GM23338 (cell line): ENCODE measurements around the gene CCDC68. TPM values are rescaled to one million over a fixed set of nuclear protein-coding genes. Genes with fewer than 3 reads are reported as not detected.

Source experiments
- ATAC-seq: fragments of 200-7000 bp; cut with Tn5 transposase; 3 replicates; pipeline ENCODE4 v1.9.1; 2020
- DNase-seq: peaks from one replicate; pipeline ENCODE4 v3.0.0-alpha.2; 2015; ENCODE audit warnings: low spot score
- H2AFZ ChIP-seq: fragments of 200-600 bp; sonication (generic); 2 replicates; pipeline ENCODE4 v1.8.0; 2016; ENCODE audit warnings: antibody characterized with exemption, mild to moderate bottlenecking, moderate library complexity
- H3F3A ChIP-seq: fragments of 200-600 bp; sonication (generic); replicated peaks from 2 replicates; pipeline ENCODE4 v1.8.0; 2017; ENCODE audit warnings: antibody characterized with exemption, mixed run types, low read depth
- H3K27ac ChIP-seq: fragments of 200-600 bp; sonication (generic); 2 replicates; pipeline ENCODE4 v1.6.1; 2016; ENCODE audit warnings: low read depth
- H3K27me3 ChIP-seq: fragments of 200-600 bp; sonication (generic); 2 replicates; pipeline ENCODE4 v1.8.0; 2016; ENCODE audit warnings: mild to moderate bottlenecking, mixed run types, moderate library complexity; ENCODE audit not compliant: insufficient read depth
- H3K36me3 ChIP-seq: fragments of 200-600 bp; sonication (generic); 2 replicates; pipeline ENCODE4 v1.8.0; 2016; ENCODE audit warnings: mild to moderate bottlenecking; ENCODE audit not compliant: insufficient read depth
- H3K4me1 ChIP-seq: fragments of 200-600 bp; sonication (generic); 2 replicates; pipeline ENCODE4 v1.8.0; 2016; ENCODE audit warnings: mild to moderate bottlenecking, moderate library complexity; ENCODE audit not compliant: insufficient read depth
- H3K4me2 ChIP-seq: fragments of 200-600 bp; sonication (generic); 2 replicates; pipeline ENCODE4 v1.7.1; 2017; ENCODE audit warnings: mixed run types
- H3K4me3 ChIP-seq: fragments of 200-600 bp; sonication (generic); 2 replicates; pipeline ENCODE4 v1.6.1; 2016; ENCODE audit warnings: mixed run types
- H3K79me2 ChIP-seq: fragments of 200-600 bp; sonication (generic); replicated peaks from 2 replicates; pipeline ENCODE4 v1.8.0; 2017; ENCODE audit warnings: mild to moderate bottlenecking; ENCODE audit not compliant: insufficient read depth
- H3K9me2 ChIP-seq: fragments of 200-600 bp; sonication (generic); 2 replicates; pipeline ENCODE4 v1.8.0; 2017; ENCODE audit not compliant: insufficient read depth
- H4K20me1 ChIP-seq: fragments of 200-600 bp; sonication (generic); replicated peaks from 2 replicates; pipeline ENCODE4 v1.8.0; 2017; ENCODE audit warnings: mild to moderate bottlenecking; ENCODE audit not compliant: insufficient read depth
- H3K27ac Mint-ChIP-seq: 2 replicates; pipeline ENCODE4 v1.8.0; 2020; ENCODE audit warnings: inconsistent platforms, mild to moderate bottlenecking, moderate library complexity, mixed read lengths
- H3K27me3 Mint-ChIP-seq: 3 replicates; pipeline ENCODE4 v1.8.0; 2022; ENCODE audit warnings: low read depth, mild to moderate bottlenecking, moderate library complexity, mixed read lengths, inconsistent platforms; ENCODE audit not compliant: insufficient read depth, poor library complexity
- H3K36me3 Mint-ChIP-seq: 3 replicates; pipeline ENCODE4 v1.8.0; 2021; ENCODE audit warnings: low read depth, mild to moderate bottlenecking, inconsistent platforms, moderate library complexity, mixed read lengths
- H3K4me1 Mint-ChIP-seq: 3 replicates; pipeline ENCODE4 v1.8.0; 2020; ENCODE audit warnings: mild to moderate bottlenecking, inconsistent platforms, mixed read lengths
- H3K4me3 Mint-ChIP-seq: 3 replicates; pipeline ENCODE4 v1.8.0; 2021; ENCODE audit warnings: moderate library complexity, mild to moderate bottlenecking, inconsistent platforms, mixed read lengths
- H3K9me3 Mint-ChIP-seq: 3 replicates; pipeline ENCODE4 v1.8.0; 2020; ENCODE audit warnings: moderate library complexity, mild to moderate bottlenecking, inconsistent platforms, mixed read lengths
- CREB1 ChIP-seq: fragments of 250-450 bp; sonication (Bioruptor Pico); IDR thresholded peaks from 2 replicates; pipeline ENCODE4 v1.5.0; 2020; ENCODE audit warnings: low read depth, mild to moderate bottlenecking, moderate library complexity
- ETS1 ChIP-seq: IDR thresholded peaks from 2 replicates; pipeline ENCODE4 v1.6.1; 2016; ENCODE audit warnings: antibody characterized with exemption
- JUNB ChIP-seq: IDR thresholded peaks from one replicate; pipeline ENCODE4 v1.6.1; 2016; ENCODE audit warnings: antibody characterized with exemption; ENCODE audit not compliant: unreplicated experiment
- NANOG ChIP-seq: IDR thresholded peaks from 2 replicates; pipeline ENCODE4 v1.6.1; 2016; ENCODE audit warnings: antibody characterized with exemption, borderline replicate concordance
- POLR2AphosphoS5 ChIP-seq: IDR thresholded peaks from 2 replicates; pipeline ENCODE4 v1.6.1; 2016; ENCODE audit warnings: antibody characterized with exemption, low read depth
- REST ChIP-seq: IDR thresholded peaks from one replicate; pipeline ENCODE4 v1.6.1; 2018; ENCODE audit warnings: antibody characterized with exemption; ENCODE audit not compliant: unreplicated experiment
- STAT1 ChIP-seq: IDR thresholded peaks from one replicate; pipeline ENCODE4 v1.6.1; 2016; ENCODE audit warnings: antibody characterized with exemption; ENCODE audit not compliant: unreplicated experiment
- ZNF114 ChIP-seq: fragments of 250-450 bp; sonication (Bioruptor Pico); IDR thresholded peaks from 2 replicates; pipeline ENCODE4 v1.5.0; 2020; ENCODE audit warnings: mild to moderate bottlenecking, moderate library complexity
- ZNF331 ChIP-seq: fragments of 250-450 bp; sonication (Bioruptor Pico); IDR thresholded peaks from 2 replicates; pipeline ENCODE4 v1.5.0; 2020; ENCODE audit warnings: low read depth, mild to moderate bottlenecking, moderate library complexity
- ZNF462 ChIP-seq: fragments of 250-450 bp; sonication (Bioruptor Pico); IDR thresholded peaks from 2 replicates; pipeline ENCODE4 v1.5.0; 2020; ENCODE audit warnings: mild to moderate bottlenecking, moderate library complexity
- polyA plus RNA-seq: library from polyadenylated mRNA; unstranded; fragments of >200 nt; fragmentation: Nextera tagmentation; extraction: Ambion mirVana; gene quantifications from 2 replicates; pipeline ENCODE4 v1.2.1, GENCODE V29; 2016
- total RNA-seq: library from RNA; depleted of rRNA; stranded (reverse); fragments of >200 nt; shearing (Covaris generic); gene quantifications from 2 replicates; pipeline ENCODE4 v1.2.3, GENCODE V29; 2014

Gene CCDC68
- total and polyA plus RNA-seq, 2 experiments from 2014 or later: 1.6 to 3.7 TPM

- TF ChIP-seq ZNF462 (CRISPR knock-in tag) (no peak), POLR2AphosphoS5 (no peak), CREB1 (CRISPR knock-in tag) (no peak), ZNF331 (CRISPR knock-in tag) (no peak)
These were observed 16.7 kb downstream of the CCDC68 start (continued) for GRCh38 chr18:54942569-54942968.

- Histone ChIP-seq H3K9me2 (no peaks in the 10 kb centered on the region), H3K4me1 (no peaks in the 10 kb centered on the region), H3K27me3 (no peaks in the 10 kb centered on the region), H3K79me2 (no peaks in the 10 kb centered on the region), H4K20me1 (no peaks in the 10 kb centered on the region), H2AFZ (no peak overlapping the region), H3K36me3 (no peaks in the 10 kb centered on the region), H3K4me3 (no peak overlapping the region), H3K4me2 (no peak overlapping the region), H3F3A (no peaks in the 10 kb centered on the region), H3K27ac (no peak overlapping the region)
- Mint-ChIP-seq H3K27ac (no peak overlapping the region), H3K27me3 (no peaks in the 10 kb centered on the region), H3K36me3 (no peaks in the 10 kb centered on the region), H3K4me1 (no peaks in the 10 kb centered on the region), H3K9me3 (no peaks in the 10 kb centered on the region), H3K4me3 (no peak overlapping the region)
- DNase-seq (no peak), ATAC-seq (no peak)
- TF ChIP-seq REST: no peak
- no peak for TF ChIP-seq ETS1
- no peak for TF ChIP-seq STAT1
- TF ChIP-seq NANOG: no peak
- TF ChIP-seq JUNB: no peak
- no peak for TF ChIP-seq ZNF114
These were observed 17.1 kb downstream of the CCDC68 start for GRCh38 chr18:54942144-54942543.
